Effector CD4-positive, alpha-beta T cell (primary cell): Measurements from ENCODE around the gene SYF2.
"Not testable (repeated sequence)": the region's sequence is repeated elsewhere in the genome, so short reads cannot be mapped to it uniquely, and the experiment has no call there.

Experiments
- DNase-seq: peaks from one replicate; pipeline ENCODE4 v3.0.0-alpha.2; 2020
- total RNA-seq: gene quantifications from one replicate; lab custom pipeline; 2026; lab: John Stamatoyannopoulos, UW

SYF2 gene
- total RNA-seq = 106 reads per million, percentile 84 among the genes with 10 or more reads in this experiment

DNA sequence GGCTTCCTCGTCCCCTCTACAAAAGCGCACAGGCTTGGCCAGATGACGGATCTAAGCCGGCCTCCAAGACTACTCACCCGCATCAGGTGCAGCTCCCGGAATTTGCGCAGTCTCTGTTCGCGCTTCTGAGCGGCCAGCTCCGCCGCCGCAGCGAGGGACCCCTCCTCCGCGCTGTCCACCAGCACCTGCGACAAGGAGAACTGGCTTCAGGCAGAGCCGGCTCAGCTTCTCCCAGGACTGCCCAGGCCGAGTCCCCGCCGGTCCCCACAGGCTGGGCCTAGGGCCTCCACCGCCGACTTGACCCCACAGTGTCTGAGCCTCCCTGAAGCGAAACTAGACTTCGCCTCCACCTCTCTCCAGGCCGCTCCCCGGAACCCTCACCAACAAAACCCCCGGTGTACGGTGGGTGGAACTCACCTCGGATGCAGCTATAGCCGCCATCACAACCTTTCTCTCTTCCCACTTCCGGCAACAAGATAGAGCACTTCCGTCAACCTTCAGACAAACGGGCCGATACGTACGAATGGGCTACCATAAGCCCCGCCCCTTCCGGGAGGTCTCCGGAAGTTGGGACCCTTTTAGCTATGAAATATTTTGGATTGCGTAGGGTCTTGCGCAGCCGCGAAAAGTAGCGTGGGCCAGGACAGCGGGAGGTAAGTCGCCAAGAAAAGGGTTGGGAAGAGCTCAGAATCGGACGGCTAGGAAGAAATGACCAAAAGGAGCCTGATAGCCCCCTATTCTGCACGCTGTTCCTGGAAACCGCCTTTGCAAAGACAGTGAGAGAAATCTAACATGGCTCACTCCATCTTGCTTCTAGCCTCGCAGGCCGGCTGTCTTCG lies at the start of gene SYF2:
TSS of gene SYF2 (minus strand) at position 476 of the 839 bp plus-strand sequence. CDS start at position 441, 35 bp downstream.
- DNase-seq = peak; percentile 83

DNA sequence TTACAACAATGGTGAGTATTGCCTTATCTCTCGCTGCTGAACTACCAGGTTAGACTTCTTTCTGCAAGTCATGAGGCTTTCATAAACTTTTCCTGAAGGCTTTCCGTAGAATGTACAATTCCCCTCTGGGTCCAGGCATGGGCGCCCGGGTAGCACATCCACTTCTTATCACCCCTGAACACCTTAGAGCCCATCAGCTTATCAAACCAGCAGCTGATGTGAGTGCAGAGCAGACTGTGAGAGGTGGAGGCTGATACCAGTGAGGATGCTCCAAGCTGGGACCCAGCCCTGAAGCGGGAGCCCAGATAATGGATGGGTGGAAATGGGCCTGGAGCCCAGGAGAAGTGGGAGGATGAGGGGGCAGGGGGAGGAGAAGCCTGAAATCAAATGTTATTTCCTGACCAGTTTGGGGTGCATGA lies 47.4 kb upstream of the SYF2 start:
- not testable (repeated sequence) for DNase-seq

DNA sequence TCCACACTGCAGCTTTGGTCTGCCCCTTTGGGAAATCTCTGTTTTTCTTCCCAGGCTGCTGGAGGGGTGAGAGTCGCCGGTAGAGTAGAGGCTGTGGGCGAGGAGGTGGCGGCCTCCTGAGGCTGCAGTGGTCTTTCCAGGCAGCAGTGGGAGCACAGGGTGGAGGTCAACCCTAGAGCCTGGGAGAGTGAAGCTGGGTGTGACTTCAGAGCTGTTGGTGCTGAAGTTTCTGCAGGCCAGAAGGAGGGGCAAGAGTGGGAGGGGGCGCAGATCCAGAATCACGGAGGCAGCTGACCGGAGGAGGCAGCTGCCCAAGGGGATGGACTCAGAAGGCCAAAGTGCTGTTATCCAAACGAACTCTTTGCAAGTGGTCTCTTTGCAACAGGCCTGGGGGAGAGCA lies 46.5 kb upstream of the SYF2 start:
- not testable (repeated sequence) for DNase-seq

DNA sequence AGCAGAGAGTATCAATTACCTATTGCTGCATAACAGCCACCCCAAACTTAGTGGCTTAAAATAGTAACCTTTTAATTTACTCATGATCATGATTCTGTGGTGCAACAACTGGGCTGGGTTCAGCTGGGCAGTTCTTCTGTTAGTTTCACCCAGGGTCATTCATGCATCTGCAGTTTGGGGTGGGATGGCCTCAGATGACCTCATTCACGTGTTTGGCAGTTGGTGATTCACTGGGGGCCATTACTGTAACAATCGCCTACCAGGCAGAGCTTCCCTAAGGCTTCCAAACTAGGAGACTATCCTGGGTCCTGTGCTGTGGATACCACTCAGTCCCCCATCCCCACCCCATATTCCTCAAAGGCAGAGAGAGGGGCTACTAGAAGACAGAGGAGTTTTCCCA lies 46.1 kb upstream of the SYF2 start:
- DNase-seq = not testable (repeated sequence)

DNA sequence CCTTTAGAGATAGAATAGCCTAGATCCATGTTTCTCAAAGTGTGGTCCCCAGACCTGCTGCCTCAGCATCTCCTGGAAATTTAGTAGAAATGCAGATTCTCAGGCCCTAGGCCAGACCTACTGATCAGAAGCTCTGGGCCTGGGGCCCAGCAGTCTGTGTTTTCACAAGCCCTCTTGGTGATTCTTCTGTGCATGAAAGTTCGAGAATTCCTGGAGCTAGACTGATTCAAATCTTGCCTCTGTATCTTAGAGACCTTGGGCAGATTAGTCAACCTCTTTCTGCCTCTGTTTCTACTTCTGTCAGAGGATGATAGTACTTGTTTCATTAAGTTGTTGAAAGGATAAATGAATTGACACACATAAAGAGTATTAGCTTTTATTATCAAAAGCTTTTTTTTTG lies 45.0 kb upstream of the SYF2 start:
- DNase-seq = not testable (repeated sequence)

DNA sequence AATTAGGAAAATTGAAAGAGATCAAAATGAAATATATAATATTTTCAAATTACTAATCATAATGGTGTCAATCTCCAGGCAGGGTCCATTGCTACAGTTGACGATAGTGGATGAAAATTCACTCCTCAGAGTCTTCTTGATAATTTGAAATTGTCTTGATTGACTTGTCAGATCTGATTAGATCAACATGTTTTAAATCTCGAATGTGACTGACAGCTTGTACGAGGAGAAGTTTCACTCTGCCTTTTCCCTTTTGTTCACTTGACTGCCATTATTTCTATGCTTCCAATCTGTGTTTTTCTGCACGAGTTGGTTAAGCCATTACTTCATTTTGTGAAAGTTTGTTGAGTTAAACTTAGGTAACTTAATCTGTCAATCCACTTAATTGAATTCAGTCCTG lies 43.3 kb upstream of the SYF2 start:
- not testable (repeated sequence) for DNase-seq

DNA sequence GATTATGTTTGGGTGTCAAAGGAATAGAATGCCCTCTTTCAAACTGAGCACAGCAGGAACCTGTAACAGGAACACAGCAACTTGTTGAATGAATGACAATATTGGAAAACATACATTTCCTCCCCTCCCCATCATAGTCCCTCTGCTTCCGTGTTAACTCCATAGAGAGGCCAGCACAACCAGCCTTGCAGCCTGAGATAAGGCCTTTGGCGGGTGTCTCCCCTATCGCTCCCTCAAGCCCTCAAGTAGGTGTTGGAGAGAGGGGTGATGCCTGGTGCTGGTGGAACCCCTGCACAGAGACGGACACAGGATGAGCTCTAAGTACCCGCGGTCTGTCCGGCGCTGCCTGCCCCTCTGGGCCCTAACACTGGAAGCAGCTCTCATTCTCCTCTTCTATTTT lies 39.9 kb upstream of the SYF2 start, which contains the start of gene RHD:
TSS of gene RHD (plus strand) at position 272 of the 400 bp plus-strand sequence. CDS start at position 311, 39 bp downstream.
- not testable (repeated sequence) for DNase-seq

DNA sequence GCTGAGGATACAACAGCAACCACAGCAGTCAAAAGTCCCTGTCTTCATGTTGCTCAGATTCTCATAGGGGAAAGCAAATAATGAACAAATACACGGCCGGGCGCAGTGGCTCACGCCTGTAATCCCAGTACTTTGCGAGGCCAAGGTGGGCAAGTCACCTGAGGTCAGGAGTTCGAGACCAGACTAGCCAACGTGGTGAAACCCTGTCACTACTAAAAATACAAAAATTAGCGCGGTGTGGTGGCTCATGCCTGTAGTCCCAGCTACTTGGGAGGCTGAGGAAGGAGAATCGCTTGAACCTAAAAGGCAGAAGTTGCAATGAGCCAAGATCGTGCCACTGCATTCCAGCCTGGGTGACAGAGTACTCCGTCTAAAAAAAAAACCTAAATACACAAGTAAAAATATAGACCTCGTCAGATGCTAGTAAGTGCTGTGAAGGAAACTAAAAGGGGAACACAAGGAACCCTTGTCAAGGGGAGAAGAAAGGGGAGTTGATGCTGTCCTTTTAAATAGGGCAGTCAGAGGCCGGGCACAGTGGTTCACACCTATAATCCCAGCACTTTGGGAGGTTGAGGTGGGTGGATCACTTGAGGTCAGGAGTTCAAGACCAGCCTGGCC lies 36.0 kb upstream of the SYF2 start:
- not testable (repeated sequence) for DNase-seq

DNA sequence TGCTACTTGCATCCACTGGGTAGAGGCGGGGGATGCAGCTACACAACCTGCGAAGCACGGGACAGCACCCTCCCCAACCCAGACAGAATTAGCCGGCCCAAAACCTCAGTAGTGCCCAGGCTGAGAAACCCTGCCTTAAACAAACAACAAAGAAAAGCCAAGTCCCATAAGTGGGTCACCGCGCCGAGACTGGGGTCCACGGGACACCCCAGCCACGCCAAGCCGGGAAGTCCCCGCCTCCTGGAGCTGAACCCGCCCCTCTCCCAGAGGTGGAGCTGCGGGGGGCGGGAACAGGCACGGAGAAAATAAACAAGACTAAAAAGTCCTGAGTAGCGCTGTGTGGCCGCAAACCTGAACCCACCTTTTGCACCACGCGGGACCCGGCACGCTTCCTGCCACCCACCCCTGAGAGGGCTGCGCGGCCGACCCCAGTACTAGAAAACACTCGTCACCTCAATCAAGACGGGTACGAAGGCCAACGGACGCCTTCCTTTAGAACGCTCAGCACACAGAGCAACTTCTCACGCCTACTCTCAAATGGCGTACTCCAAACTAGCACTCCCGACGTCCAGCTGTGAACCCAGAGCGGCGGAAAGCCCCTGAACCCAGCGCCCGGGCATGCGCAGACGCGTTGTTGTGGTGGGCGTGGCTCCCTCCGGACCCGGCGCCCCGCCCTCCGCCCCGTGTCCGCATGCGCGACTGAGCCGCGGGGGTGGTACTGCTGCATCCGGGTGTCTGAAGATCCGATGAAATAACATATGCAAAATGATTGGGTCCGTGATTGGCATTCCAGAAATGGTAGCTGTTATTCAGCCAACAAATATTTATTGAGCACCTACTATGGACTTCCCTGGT lies 35.2 kb upstream of the SYF2 start:
- DNase-seq = peak; percentile 87

DNA sequence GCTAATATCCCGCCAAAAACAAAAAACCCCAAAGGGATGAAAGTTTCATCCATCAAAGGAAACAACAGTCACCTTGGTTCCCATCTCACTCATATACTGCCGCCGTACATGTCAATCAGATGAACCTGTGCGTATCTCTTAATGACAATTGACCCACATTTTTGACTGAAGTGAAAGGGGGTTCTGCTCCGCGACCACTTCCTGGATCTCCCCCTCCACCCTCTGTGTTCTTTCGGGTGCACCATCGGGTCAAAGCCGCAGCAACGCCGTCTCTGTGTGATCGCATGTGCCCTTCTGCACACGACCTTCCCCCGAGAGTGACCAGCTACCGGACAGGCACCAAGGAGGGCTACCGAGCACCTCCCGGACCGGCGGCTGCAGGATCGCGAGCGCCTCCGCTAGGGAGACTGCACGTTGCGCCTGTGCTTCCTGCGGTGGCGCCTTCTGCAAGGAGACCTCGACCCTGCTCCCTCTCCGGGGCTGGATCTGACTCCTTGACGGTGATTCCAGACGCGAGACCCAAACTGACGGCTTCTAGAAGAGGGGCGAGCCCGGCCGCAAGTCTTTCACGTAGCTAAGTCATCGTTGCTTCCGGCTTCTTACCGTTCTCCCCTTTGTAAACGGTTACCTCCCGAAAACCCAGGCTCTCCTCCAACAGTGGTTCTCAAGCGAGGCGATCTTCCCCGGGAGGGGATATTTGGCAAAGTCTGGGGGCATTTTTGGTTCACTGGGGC lies 34.4 kb upstream of the SYF2 start:
- DNase-seq = peak; percentile 8

DNA sequence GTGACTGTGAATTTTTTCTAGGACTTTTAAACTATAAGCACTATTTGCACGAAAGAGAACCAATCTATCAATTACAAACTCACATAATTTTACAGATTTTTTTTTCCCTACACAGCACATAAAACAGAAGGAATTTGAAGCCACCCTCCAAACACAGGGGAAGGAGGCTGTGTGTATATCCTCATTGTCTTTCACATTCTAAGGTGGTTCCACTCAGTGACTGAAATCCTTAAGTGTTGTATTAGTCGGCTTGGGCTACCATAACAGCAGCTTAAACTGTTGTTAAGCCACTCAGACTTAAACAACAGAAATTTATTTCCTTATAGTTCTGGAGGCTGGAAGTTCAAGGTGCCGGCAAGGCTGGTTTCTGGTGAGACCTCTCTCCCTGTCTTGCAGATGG lies 28.0 kb upstream of the SYF2 start:
- DNase-seq = not testable (repeated sequence)

DNA sequence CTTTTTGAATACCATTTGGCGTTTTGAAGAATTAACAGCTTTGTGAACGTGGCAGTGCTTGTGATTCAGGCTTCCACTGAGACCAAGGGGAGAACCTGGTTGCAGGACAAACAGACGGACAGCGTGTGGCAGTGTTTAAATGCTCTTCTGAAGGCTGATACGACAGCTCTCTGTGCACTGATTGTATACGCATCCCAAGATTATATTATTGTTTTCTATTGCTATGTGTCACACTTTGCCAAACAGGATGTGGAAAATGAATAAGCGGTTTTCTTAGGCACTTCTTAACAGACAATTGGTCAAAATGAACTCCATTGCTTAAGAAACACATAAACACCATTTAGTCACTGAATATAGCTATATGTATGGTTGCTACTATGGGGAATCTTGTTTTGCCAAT lies 27.5 kb upstream of the SYF2 start:
- DNase-seq = not testable (repeated sequence)

DNA sequence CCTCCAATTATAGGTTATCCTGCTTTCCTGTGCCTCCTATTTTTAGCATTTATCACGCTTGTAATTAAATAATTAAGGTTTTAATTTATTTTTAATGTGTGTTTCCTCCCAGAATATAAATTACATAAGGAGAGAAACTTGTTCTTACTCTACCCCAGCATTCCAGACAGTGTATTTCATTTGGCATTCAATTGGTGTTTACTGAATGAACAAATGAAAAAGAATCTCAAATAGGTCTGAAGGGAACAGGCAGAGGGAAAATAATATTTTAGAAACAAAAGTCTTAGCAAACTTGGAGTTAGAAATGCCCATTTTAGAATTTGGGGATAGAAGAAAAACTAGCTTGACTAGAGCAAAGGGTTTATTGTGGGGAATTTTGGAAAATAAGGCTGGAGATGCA lies 24.9 kb upstream of the SYF2 start:
- DNase-seq = no peak

DNA sequence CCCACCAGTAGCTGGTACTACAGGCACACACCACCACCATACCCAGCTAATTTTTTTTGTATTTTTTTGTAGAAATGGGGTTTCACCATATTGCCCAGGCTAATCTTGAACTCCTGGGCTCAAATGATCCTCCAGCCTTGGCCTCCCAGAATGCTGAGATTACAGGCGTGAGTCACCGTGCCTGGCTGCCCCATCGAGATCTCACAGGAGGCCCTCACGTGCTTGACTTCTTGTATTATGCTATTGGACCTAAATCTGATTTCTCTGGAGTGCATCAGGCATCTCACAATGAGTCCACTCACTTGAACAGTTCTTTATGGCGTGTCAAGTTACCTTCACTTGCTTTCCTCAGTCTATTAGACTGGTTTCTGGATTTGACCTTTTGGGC lies 24.3 kb upstream of the SYF2 start:
- no peak for DNase-seq

DNA sequence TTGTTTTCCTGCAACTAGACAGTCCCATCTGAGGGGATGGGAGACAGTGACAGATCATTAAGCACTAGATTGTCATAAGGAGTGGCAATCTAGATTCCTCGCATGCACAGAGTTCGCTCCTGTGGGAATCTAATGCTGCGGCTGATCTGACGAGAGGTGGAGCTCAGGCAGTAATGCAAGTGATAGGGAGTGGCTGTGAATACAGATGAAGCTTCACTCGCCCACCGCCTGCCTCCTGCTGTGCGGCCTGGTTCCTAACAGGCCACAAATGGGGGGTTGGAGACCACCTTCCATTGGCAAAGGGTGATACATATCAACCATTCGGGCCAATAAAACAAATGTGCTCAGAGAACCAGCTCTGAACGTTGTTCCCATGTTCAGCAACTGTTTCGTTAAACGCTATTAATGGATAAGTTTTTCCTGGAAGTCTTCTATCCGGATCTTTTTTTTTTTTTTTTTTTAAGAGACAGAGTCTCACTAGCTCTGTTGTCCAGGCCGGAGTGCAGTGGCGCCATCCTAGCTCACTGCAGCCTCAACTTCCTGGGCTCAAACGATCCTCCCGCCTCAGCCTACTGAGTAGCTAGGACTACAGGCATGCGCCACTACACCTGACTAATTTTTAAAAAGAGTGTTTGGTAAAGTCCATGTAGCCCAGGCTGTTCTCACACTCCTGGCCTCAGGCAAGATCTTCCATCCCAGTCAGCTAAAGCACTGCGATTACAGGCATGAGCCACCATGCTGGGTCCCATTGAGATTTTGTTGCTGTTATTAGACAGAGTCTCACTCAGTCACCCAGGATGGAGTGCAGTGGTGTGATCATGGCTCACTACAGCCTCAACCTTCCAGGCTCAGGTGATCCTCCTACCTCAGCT lies 23.6 kb upstream of the SYF2 start:
- DNase-seq = no peak

DNA sequence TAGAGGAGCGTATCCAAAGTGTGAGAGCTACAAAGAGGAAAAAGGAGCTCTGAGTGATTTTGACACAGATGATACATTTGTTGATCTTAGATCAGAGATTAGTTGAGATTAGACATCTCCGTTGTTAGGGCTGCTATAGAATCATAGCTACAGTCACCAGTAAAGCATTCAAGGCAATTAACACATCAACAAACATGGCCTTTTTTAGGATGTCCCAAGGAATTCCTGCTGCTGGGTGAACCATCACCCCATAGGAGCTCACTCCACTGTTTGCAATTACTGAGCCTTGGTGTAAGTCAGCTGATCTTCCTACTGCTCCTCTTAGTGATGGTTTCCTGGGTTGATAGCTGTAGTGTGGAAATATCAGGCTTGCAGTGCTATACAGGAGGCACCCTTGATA lies 21.6 kb upstream of the SYF2 start:
- DNase-seq = no peak

DNA sequence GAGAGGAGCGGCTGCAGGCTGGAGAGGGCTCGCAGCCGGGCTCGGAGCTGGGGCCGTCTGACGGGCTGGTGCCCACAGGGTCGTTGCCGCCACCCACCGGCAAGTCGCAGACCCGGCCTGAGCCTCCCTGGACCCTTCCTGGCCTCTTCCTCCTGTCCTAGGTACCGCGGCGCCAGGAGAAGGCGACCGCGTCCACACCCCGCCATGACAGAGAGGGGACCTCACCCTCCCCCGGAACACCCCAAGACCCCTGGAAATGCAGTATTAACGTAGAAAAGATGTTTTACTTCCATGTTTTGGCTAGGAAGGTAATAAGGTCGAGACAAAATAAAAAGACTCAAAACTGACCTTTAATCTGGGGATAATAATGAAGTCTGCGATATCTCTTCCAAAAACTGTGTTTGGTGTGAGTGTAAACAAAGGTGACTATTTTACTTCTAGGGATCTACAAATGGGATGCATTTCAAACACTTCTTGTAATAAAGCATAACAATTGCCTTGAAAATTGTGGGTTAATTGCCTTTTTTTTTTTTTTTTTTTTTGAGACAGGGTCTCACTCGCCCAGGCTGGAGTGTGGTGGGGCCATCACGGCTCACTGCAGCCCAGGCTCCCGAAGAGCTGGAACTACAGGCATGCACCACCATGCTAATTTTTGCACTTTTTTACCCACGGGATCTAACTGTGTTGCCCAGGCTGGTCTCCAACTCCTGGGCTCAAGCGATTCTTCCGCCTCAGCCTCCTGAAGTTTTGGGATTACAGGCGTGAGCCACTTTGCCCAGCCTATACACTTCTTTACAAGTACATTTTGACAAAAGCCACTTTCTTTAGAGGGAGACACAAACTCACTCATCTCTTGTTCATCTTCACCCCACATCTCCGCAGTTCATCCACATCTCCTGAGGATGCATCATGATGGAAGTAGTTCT lies 15.8 kb upstream of the SYF2 start:
- DNase-seq = no peak

DNA sequence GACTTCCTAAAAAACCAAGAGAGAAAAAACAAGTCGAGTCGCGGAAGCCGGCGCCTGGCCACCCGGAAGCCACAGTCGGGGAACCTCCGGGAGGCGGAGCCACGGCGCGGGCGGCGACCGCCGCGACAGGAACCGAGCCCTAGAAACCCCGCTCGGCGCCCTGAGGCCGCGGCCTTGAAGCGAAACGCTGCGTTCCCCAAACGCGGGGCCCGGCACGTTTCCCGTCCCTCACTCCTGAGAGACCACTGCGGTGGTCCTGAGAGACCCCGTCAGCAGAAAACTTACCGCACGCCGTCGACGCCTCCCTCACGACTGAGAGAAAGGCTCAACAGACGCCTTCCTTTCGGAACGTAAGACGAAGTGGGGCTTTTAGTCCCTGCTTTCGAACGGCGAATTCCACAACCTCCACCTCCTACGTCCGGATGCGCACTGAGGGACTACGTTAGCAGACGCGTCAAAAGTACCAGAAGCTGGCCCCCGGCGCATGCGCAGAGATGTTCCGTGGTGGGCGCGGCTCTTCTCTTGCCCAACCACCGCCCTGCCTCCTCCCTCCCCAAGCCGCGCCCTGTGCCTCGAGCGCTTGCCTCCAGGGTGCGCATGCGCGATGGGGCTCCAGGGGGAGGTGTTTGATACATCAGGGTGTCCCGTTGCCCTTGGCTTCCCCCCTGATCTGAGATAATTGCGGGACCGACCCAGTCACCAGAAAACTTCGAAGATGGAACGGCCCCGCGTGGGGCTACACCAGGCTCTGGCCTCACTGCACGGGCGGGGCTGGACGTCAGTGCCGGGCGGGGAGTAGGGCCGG lies 14.9 kb upstream of the SYF2 start, which contains the start of gene RSRP1:
TSS of gene RSRP1 (minus strand) at position 431 of the 805 bp plus-strand sequence. CDS start 491 bp downstream, outside the sequence.
- peak; percentile 100 for DNase-seq

DNA sequence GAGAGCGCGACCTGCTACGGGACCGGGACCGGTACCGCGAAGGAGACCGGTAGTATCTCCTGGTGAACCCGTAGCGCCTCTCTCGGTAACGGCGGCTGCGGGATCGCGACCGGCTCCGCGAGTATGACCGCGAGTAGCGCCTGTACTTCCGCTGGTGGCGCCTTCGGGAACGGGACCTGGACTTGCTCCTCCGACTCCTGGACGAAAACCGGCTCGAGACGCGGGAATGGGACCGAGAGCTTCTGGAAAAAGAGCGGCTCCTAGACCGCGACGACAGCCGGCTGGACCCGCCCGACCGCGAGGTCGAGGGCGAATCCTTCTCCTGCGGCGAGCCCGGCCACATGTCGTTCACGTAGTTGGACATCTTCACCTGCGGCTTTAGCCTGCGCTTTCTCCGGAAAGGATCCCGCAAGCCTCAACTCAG lies 14.3 kb upstream of the SYF2 start:
- DNase-seq = peak; percentile 17
